Thyroid gland (tissue), 4 donors: ENCODE results near the gene MYLK.

Experiments
- POLR2A ChIP-seq, 2 donors: fragments of 450-650 bp; IDR thresholded peaks; one replicate each; pipeline ENCODE4 v1.6.1; 2017; ENCODE audit warnings: antibody characterized with exemption in 2 of 2, mild to moderate bottlenecking in 2 of 2, moderate library complexity in 1 of 2
- TF ChIP-seq, protein P1 (sequence below), 6 experiments: fragments of 200-600 bp in 3 of 6; fragments of 450-650 bp in 3 of 6; sonication (generic) in 3 of 6; IDR thresholded peaks; one replicate each; pipeline ENCODE4 v1.5.1; 2016 to 2019; ENCODE audit warnings: antibody characterized with exemption in 6 of 6, mild to moderate bottlenecking in 2 of 6, inconsistent platforms in 1 of 6, moderate library complexity in 1 of 6

DNA sequence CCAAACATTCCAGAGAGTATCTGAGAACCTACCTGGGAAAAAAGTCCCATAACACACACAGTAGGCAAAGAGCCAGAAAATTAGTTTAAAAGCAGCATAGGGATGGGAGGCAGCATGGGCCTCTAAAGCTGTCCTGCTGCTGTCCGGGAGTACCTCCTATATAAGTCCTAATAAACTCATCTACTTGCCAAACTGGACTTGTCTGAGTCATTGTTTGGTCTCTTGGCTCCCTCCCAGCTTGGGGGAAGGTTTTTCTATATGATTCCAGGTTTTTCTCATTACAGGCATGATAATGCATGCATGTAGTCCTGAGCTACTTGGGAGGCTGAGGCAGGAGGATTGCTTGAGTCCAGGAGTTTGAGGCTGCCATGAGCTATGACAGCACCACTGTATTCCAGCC, 281.8 kb downstream of the MYLK start:
- TF ChIP-seq POLR2A (IDR thresholded peaks at IDR 0.05), result no peak
- TF ChIP-seq, protein P1, sequence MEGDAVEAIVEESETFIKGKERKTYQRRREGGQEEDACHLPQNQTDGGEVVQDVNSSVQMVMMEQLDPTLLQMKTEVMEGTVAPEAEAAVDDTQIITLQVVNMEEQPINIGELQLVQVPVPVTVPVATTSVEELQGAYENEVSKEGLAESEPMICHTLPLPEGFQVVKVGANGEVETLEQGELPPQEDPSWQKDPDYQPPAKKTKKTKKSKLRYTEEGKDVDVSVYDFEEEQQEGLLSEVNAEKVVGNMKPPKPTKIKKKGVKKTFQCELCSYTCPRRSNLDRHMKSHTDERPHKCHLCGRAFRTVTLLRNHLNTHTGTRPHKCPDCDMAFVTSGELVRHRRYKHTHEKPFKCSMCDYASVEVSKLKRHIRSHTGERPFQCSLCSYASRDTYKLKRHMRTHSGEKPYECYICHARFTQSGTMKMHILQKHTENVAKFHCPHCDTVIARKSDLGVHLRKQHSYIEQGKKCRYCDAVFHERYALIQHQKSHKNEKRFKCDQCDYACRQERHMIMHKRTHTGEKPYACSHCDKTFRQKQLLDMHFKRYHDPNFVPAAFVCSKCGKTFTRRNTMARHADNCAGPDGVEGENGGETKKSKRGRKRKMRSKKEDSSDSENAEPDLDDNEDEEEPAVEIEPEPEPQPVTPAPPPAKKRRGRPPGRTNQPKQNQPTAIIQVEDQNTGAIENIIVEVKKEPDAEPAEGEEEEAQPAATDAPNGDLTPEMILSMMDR (IDR thresholded peaks at IDR 0.05), result no peak
